Measurements from ENCODE around the gene PARD3.

GRCh38 chr10:34476608-34477007 lies 338.5 kb downstream of the PARD3 start:
- TF ChIP-seq CTCF (IDR thresholded peaks at IDR 0.05; ENCODE audit: low read depth, low read length, poor library complexity, severe bottlenecking) (no peak), EZH2phosphoT487 (IDR thresholded peaks at IDR 0.05; ENCODE audit: borderline replicate concordance, low read length) (no peak)
